Measurements from ENCODE around the gene APLF. TPM values are rescaled to one million over a fixed set of nuclear protein-coding genes. Genes with fewer than 3 reads are reported as not detected.

Gene APLF
- total and polyA plus RNA-seq, 2 of the 8 experiments (the other 6 are each of a cell fraction or from before 2014, with no cell fraction given) = 4.4 to 7.3 TPM

DNA sequence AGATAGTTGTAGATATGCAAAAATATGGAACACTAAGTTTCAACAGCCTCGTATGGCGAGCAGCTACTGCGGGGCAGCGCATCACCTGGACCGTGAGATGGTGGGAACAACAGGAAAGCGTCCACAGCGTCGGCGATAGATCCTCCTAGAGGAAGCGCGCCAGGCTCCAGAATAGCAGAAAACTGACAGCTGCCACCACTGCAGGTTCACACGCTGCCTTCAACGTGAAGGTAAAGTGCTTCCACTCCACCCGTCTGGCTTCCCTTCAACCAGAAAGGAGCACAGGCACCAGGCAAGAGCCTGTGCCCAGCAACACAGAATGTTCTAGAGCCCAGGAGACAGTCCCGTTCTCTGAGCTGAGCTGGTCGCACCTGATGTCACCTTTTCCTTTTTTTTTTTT, 20.3 kb upstream of the APLF start:
- H3K79me2 ChIP-seq (ENCODE audit: control insufficient read depth in 1 of 2, insufficient read depth in 2 of 2, low read length in 2 of 2) = no peaks in the 10 kb centered on the region
- H3K36me3 ChIP-seq (ENCODE audit: control insufficient read depth in 2 of 4, insufficient read depth in 4 of 4, low read length in 3 of 4) = no peaks in the 10 kb centered on the region
- H2BK20ac ChIP-seq (ENCODE audit: low read length) = no peak overlapping the region
- H2BK120ac ChIP-seq (replicated peaks; ENCODE audit: low read depth, low read length) = no peak overlapping the region
- H3K27ac ChIP-seq (ENCODE audit: low read depth, low read length) = no peak overlapping the region
- no peak overlapping the region for H3K56ac ChIP-seq (replicated peaks; ENCODE audit: insufficient read length, low read depth, low read length)
- H3K23me2 ChIP-seq (ENCODE audit: low read depth, low read length) = no peaks in the 10 kb centered on the region
- no peaks in the 10 kb centered on the region for H3K27me3 ChIP-seq (replicated peaks in 1 of 4; ENCODE audit: control insufficient read depth in 3 of 4, extremely low read depth in 1 of 4, insufficient read depth in 3 of 4, low read length in 3 of 4)
- POLR2A ChIA-PET (ENCODE audit: partially characterized antibody) = no interaction called here
- CTCF ChIA-PET (ENCODE audit: partially characterized antibody) = no interaction called here
- no peak overlapping the region for H2AFZ ChIP-seq (ENCODE audit: low read length)
- no peak overlapping the region for H2BK15ac ChIP-seq (ENCODE audit: low read length)
- no peaks in the 10 kb centered on the region for H3K4me1 ChIP-seq (replicated peaks in 1 of 4; ENCODE audit: control insufficient read depth in 3 of 4, insufficient read depth in 4 of 4, low read length in 3 of 4)
- H2BK12ac ChIP-seq (ENCODE audit: low read depth, low read length) = no peak overlapping the region
- H4K5ac ChIP-seq (ENCODE audit: insufficient read length, low read depth, low read length) = no peak overlapping the region
- H4K91ac ChIP-seq (replicated peaks; ENCODE audit: insufficient read length, low read length) = no peak overlapping the region
- H3K4ac ChIP-seq (replicated peaks; ENCODE audit: insufficient read length, low read depth, low read length) = no peak overlapping the region
- H3K79me1 ChIP-seq (ENCODE audit: low read depth, low read length) = no peaks in the 10 kb centered on the region
- no peak for TF ChIP-seq EGR1 (IDR thresholded peaks at IDR 0.05; ENCODE audit: borderline replicate concordance, low read depth, low read length)
- TF ChIP-seq SP1 (IDR thresholded peaks at IDR 0.05; ENCODE audit: low read depth, low read length) = no peak
- TF ChIP-seq JUN (IDR thresholded peaks at IDR 0.05; ENCODE audit: low read depth, low read length) = no peak
- TF ChIP-seq BRCA1 (IDR thresholded peaks at IDR 0.05; ENCODE audit: low read depth, low read length) = no peak
- TF ChIP-seq RAD21 (IDR thresholded peaks at IDR 0.05 in 1 of 2, conservative IDR thresholded peaks at IDR 0.05 in 1 of 2; ENCODE audit: low read depth in 2 of 2, low read length in 2 of 2) = no peak
- no peak for TF ChIP-seq TEAD4 (IDR thresholded peaks at IDR 0.05; ENCODE audit: low read depth, low read length)
- no peak for TF ChIP-seq ATF2 (IDR thresholded peaks at IDR 0.05; ENCODE audit: low read length)
- TF ChIP-seq POLR2AphosphoS5 (IDR thresholded peaks at IDR 0.05; ENCODE audit: low read depth, low read length) = no peak
- TF ChIP-seq RNF2 (IDR thresholded peaks at IDR 0.05; ENCODE audit: borderline replicate concordance, low read depth, low read length, missing control alignments, poor library complexity, severe bottlenecking) = no peak
- H3K9me3 ChIP-seq (ENCODE audit: insufficient read depth in 2 of 2, low read depth in 1 of 2, low read length in 1 of 2) = no peaks in the 10 kb centered on the region; a peak in 1 of 4 replicates
- H3K14ac ChIP-seq (ENCODE audit: insufficient read length) = no peak overlapping the region
- no peak overlapping the region; the same call in 1 of the 2 replicates for H4K8ac ChIP-seq (ENCODE audit: extremely low read depth, insufficient read depth, low read length)
- no peak overlapping the region for H3K4me3 ChIP-seq (ENCODE audit: extremely low read depth in 1 of 4, insufficient read depth in 2 of 4, low read depth in 3 of 4, low read length in 4 of 4)
- H3K9ac ChIP-seq (replicated peaks in 1 of 4; ENCODE audit: extremely low read depth in 1 of 4, low read depth in 3 of 4, low read length in 3 of 4) = no peak overlapping the region
- H2AK5ac ChIP-seq (ENCODE audit: low read depth, low read length) = no peak overlapping the region
- FAIRE-seq (no peak), DNase-seq (ENCODE audit: low read depth in 1 of 2, low spot score in 2 of 2) (no peak)
- H3K23ac ChIP-seq (ENCODE audit: insufficient read length) = no peak overlapping the region
- no peaks in the 10 kb centered on the region for H4K20me1 ChIP-seq (replicated peaks in 1 of 2; ENCODE audit: control insufficient read depth in 1 of 2, insufficient read depth in 2 of 2, low read length in 2 of 2)
- WGBS, 2 experiments (ENCODE audit: extremely low coverage in 1 of 2, insufficient coverage in 1 of 2, insufficient read length in 1 of 2, insufficient replicate concordance in 2 of 2, low coverage in 1 of 2, low lambda C conversion rate in 2 of 2, missing lambda C conversion rate in 1 of 2) = 87% methylated on average over 15 of the region's 16 CpGs; no CpG with 5 or more reads in 1 of the 2 experiments
- H3K4me2 ChIP-seq (ENCODE audit: insufficient read depth in 1 of 2, low read depth in 2 of 2, low read length in 2 of 2) = no peak overlapping the region
- H3K18ac ChIP-seq (ENCODE audit: extremely low read depth, low read length) = no peak overlapping the region
- no peak overlapping the region for H2BK5ac ChIP-seq (ENCODE audit: low read depth, low read length)
